Measurements from ENCODE around the gene PPFIBP2.

The PPFIBP2 gene

DNA sequence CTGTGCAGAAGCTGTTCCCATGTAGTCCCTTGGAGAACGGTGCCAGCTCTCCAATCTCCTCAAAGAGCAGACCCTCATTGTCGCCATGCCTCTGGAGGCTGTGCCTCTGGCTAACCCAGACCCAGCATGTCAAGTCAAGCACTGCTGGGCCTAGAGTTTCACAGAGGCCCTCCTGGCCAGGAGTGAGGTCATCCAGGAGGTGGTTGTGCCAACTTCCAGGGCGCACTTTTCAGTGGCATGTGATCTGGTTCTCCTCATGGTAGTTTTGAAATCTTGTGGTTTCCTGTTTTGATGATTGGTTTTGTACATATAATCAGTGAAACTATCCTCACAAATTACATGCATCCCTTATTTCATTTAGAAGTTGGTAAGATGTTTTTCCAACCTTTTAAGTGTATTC lies 78.9 kb downstream of the PPFIBP2 start (continued):
- TF ChIP-seq, protein P1, sequence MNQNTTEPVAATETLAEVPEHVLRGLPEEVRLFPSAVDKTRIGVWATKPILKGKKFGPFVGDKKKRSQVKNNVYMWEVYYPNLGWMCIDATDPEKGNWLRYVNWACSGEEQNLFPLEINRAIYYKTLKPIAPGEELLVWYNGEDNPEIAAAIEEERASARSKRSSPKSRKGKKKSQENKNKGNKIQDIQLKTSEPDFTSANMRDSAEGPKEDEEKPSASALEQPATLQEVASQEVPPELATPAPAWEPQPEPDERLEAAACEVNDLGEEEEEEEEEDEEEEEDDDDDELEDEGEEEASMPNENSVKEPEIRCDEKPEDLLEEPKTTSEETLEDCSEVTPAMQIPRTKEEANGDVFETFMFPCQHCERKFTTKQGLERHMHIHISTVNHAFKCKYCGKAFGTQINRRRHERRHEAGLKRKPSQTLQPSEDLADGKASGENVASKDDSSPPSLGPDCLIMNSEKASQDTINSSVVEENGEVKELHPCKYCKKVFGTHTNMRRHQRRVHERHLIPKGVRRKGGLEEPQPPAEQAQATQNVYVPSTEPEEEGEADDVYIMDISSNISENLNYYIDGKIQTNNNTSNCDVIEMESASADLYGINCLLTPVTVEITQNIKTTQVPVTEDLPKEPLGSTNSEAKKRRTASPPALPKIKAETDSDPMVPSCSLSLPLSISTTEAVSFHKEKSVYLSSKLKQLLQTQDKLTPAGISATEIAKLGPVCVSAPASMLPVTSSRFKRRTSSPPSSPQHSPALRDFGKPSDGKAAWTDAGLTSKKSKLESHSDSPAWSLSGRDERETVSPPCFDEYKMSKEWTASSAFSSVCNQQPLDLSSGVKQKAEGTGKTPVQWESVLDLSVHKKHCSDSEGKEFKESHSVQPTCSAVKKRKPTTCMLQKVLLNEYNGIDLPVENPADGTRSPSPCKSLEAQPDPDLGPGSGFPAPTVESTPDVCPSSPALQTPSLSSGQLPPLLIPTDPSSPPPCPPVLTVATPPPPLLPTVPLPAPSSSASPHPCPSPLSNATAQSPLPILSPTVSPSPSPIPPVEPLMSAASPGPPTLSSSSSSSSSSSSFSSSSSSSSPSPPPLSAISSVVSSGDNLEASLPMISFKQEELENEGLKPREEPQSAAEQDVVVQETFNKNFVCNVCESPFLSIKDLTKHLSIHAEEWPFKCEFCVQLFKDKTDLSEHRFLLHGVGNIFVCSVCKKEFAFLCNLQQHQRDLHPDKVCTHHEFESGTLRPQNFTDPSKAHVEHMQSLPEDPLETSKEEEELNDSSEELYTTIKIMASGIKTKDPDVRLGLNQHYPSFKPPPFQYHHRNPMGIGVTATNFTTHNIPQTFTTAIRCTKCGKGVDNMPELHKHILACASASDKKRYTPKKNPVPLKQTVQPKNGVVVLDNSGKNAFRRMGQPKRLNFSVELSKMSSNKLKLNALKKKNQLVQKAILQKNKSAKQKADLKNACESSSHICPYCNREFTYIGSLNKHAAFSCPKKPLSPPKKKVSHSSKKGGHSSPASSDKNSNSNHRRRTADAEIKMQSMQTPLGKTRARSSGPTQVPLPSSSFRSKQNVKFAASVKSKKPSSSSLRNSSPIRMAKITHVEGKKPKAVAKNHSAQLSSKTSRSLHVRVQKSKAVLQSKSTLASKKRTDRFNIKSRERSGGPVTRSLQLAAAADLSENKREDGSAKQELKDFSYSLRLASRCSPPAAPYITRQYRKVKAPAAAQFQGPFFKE (tag by site-specific recombination; IDR thresholded peaks at IDR 0.05; ENCODE audit: borderline replicate concordance), result no peak
- TF ChIP-seq ZNF626 (tag by site-specific recombination; IDR thresholded peaks at IDR 0.05), result no peak
- TF ChIP-seq ZNF585B (tag by site-specific recombination; IDR thresholded peaks at IDR 0.05), result no peak
- TF ChIP-seq SCRT1 (tag by site-specific recombination; IDR thresholded peaks at IDR 0.05; ENCODE audit: borderline replicate concordance), result no peak
- no peak for TF ChIP-seq ZNF473 (tag by site-specific recombination; IDR thresholded peaks at IDR 0.05)
- no peak for TF ChIP-seq ZFHX2 (tag by site-specific recombination; conservative IDR thresholded peaks at IDR 0.05)
- no peak for TF ChIP-seq ZNF521 (tag by site-specific recombination; IDR thresholded peaks at IDR 0.05)
- TF ChIP-seq, protein P2, sequence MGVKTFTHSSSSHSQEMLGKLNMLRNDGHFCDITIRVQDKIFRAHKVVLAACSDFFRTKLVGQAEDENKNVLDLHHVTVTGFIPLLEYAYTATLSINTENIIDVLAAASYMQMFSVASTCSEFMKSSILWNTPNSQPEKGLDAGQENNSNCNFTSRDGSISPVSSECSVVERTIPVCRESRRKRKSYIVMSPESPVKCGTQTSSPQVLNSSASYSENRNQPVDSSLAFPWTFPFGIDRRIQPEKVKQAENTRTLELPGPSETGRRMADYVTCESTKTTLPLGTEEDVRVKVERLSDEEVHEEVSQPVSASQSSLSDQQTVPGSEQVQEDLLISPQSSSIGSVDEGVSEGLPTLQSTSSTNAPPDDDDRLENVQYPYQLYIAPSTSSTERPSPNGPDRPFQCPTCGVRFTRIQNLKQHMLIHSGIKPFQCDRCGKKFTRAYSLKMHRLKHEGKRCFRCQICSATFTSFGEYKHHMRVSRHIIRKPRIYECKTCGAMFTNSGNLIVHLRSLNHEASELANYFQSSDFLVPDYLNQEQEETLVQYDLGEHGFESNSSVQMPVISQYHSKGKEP (tag by site-specific recombination; IDR thresholded peaks at IDR 0.05), result no peak
- TF ChIP-seq, protein P3, sequence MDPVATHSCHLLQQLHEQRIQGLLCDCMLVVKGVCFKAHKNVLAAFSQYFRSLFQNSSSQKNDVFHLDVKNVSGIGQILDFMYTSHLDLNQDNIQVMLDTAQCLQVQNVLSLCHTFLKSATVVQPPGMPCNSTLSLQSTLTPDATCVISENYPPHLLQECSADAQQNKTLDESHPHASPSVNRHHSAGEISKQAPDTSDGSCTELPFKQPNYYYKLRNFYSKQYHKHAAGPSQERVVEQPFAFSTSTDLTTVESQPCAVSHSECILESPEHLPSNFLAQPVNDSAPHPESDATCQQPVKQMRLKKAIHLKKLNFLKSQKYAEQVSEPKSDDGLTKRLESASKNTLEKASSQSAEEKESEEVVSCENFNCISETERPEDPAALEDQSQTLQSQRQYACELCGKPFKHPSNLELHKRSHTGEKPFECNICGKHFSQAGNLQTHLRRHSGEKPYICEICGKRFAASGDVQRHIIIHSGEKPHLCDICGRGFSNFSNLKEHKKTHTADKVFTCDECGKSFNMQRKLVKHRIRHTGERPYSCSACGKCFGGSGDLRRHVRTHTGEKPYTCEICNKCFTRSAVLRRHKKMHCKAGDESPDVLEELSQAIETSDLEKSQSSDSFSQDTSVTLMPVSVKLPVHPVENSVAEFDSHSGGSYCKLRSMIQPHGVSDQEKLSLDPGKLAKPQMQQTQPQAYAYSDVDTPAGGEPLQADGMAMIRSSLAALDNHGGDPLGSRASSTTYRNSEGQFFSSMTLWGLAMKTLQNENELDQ (tag by site-specific recombination; IDR thresholded peaks at IDR 0.05; ENCODE audit: low read depth), result no peak
- TF ChIP-seq, protein P4, sequence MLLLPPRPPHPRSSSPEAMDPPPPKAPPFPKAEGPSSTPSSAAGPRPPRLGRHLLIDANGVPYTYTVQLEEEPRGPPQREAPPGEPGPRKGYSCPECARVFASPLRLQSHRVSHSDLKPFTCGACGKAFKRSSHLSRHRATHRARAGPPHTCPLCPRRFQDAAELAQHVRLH (tag by site-specific recombination; IDR thresholded peaks at IDR 0.05), result no peak
- TF ChIP-seq, protein P5, sequence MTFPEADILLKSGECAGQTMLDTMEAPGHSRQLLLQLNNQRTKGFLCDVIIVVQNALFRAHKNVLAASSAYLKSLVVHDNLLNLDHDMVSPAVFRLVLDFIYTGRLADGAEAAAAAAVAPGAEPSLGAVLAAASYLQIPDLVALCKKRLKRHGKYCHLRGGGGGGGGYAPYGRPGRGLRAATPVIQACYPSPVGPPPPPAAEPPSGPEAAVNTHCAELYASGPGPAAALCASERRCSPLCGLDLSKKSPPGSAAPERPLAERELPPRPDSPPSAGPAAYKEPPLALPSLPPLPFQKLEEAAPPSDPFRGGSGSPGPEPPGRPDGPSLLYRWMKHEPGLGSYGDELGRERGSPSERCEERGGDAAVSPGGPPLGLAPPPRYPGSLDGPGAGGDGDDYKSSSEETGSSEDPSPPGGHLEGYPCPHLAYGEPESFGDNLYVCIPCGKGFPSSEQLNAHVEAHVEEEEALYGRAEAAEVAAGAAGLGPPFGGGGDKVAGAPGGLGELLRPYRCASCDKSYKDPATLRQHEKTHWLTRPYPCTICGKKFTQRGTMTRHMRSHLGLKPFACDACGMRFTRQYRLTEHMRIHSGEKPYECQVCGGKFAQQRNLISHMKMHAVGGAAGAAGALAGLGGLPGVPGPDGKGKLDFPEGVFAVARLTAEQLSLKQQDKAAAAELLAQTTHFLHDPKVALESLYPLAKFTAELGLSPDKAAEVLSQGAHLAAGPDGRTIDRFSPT (tag by site-specific recombination; IDR thresholded peaks at IDR 0.05), result no peak
- TF ChIP-seq, protein P6, sequence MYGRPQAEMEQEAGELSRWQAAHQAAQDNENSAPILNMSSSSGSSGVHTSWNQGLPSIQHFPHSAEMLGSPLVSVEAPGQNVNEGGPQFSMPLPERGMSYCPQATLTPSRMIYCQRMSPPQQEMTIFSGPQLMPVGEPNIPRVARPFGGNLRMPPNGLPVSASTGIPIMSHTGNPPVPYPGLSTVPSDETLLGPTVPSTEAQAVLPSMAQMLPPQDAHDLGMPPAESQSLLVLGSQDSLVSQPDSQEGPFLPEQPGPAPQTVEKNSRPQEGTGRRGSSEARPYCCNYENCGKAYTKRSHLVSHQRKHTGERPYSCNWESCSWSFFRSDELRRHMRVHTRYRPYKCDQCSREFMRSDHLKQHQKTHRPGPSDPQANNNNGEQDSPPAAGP (tag by site-specific recombination; IDR thresholded peaks at IDR 0.05), result no peak
- no peak for TF ChIP-seq ZNF514 (tag by site-specific recombination; IDR thresholded peaks at IDR 0.05)
- TF ChIP-seq ZNF600 (tag by site-specific recombination; IDR thresholded peaks at IDR 0.05), result no peak
- TF ChIP-seq ZNF140 (tag by site-specific recombination; IDR thresholded peaks at IDR 0.05), result no peak
- no peak for TF ChIP-seq ZBTB7A (tag by site-specific recombination; IDR thresholded peaks at IDR 0.05; ENCODE audit: low read depth)

Measured in HEK293 (cell line).